HG03175 (cell line): ENCODE measurements around the gene SETDB2.

ENCODE experiments used
- ATAC-seq: cut with Tn5 transposase; IDR thresholded peaks from one replicate; pipeline ENCODE4 v1.9.1; 2021; ENCODE audit warnings: mild to moderate bottlenecking, moderate library complexity; ENCODE audit not compliant: unreplicated experiment

Gene SETDB2

DNA sequence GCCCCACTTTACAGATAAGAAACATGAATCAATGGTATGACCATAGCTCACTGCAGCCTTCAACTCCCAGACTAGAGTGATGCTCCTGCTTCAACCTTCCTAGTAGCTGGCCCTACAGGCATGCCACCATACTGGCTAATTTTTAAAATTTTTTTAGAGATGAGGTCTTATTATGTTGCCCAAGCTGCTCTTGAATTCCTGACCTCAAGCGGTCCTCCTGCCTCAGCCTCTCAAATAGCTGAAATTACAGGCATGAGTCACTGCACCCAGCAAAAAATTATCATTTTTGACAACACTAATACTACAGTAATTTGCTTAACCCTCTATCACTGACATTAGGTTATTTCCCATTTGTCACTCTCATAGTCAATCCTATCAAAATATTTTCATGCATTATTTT, 15.0 kb upstream of the SETDB2 start:
- no peak for ATAC-seq

DNA sequence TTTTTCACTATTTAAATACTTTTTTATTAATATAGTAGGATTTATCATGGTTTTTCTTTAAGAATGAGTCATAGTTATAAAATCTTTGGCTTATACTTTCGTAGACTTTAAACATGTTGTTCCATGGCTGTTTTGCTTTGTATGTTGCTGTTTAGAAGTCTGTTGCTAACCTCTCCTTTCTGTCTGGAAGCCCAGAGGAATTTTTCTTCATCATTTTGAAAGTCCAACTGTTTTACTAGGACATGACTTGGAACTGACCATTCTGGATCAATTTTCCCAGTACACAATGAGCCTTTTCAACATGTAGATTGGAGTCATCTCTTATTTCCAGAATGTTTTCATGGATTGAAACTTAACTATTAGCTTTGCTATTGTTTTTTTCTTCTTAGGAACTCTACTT, 8.1 kb upstream of the SETDB2 start:
- no peak for ATAC-seq

DNA sequence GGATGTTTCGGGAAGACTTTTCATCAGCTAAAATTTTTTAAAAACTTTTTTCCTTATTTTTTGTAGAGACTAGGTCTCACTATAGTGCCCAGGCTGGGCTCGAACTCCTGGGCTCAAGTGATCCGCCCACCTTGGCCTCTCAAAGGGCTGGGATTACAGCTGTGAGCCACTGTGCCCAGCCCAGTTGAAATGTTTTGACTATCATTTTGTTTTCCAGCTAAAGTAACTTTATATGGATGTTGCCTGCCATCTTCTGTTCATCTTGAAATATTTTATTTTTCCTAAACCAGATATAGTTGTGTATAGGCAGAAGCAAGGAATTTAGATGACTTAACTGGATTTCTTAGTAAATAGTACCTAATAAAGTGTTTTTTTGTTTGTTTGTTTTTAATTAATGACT, 7.2 kb upstream of the SETDB2 start:
- no peak for ATAC-seq

DNA sequence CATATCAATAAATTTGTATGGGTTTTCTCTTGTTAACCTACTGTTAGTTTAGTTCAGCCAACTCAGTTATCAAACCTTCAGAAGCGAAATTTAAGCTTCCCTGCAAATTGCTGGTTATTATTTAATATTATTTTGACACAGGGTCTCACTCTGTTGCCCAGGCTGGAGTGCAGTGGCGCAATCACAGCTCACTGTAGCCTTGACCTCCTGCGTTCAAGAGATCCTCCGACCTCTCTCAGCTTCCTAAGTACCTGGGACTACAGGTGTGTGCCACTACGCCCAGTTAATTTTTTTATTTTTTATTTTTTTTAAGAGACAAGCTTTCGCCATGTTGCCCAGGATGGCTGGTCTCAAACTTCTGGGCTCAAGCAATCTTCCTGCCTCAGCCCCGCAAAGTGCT, 6.4 kb upstream of the SETDB2 start:
- no peak for ATAC-seq

DNA sequence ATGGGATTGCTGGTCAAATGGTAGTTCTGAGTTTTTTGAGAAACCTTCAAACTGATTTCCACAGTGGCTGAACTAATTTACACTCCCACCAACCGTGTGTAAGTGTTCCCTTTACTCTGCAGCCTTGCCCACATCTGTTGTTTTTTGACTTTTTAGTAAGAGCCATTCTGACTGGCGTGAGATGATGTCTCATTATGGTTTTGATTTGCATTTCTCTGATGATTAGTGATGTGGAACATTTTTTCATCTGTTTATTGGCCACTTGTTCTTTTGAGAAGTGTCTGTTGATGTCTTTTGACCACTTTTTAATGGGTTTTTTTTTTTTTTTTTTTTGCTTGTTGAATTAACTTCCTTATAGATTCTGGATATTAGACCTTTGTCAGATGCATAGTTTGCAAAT, 4.5 kb upstream of the SETDB2 start:
- ATAC-seq, result no peak

DNA sequence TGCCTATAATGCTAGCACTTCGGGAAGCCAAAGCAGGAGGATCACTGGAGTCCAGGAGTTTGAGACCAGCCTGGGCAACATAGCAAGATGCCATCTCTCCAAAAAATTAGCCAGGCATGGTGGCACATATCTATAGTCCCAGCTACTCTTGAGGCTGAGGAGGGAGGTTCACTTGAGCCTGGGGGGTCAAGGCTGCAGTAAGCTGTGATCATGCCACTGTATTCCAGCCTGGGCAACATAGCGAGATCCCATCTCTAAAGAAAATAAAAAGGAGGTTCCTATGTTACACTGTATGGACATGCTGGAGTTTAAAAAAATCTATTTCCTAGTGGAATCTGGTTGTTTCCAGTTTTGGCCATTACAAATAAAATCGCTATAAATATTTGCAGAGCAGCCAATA, 2.8 kb upstream of the SETDB2 start:
- ATAC-seq, result no peak

DNA sequence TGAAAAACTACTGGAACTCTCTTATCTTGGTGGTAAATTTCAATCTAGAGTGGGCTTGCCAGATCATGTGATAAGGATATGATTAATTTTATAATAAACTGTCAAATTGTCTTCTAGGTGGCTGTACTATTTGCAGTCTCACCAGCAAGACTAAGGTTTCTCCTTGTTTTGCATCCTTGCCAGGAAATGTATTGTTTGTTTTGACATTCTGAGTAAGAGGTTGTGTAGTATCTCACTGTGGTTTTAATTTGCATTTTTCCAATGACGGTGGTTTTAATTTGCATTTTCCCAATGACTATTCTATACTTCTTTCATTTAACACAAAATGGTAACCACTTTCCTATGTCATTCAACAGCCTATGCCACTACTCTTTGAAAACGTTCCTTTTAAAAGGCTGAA, 2.2 kb upstream of the SETDB2 start:
- ATAC-seq, result no peak

DNA sequence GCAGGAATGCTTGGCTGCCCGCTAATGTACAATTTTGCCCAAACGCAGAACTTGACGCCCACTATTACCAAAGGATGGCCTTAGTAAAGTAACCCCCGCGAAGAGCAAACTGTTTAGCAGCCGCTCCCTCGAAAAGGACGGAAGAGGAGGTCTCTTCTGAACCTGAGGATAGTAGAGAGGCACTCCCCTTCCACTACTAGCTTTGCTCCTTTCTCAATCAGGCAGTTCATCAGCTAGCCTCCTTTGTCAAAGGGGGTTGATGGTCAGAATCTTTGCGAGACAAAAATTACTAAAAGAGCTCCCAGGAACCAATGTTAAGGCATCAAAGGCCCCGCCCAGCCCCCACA, 744 bp upstream of the SETDB2 start:
- no peak for ATAC-seq

DNA sequence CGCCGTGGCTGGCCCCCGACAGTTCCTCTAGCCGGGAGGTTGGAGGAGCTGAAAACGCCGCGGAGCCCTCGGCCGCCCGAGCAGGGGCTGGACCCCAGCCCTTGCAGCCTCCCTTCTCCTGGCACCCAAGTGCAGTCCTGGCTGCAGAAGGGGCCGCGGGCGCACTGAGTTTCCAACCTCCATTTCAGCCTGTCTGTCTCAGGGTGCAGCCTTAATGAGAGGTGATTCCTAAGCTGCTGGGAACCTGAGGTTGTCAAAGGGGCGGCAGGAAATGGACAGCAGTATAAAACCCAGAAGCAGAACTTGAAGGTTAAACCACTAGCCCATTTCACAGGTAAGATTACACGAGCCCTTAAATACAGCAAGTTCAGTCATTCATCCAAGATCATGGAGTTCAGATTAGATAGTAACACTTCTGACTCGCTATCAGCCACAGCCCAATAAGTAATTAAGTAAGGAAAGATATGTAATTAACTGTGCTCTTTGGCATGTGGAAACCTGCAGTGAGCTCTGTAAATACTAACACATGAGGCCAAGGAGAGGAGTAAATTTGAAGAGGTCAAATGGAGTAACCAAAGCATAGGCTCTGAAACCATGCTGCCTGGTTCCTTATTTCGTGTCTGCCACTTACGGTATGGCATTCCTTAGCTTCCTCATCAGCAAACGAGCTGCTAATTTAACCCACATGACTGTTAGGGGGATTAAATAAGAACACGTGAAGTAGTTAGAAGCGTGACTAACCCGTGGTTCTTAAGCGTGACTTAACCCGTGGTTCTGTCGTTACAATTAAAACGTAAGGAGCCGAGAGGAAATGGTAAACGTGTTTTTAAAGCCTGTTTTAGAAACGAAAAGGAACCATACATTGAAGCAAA, 686 bp downstream of the SETDB2 start:
- peak; percentile 11 for ATAC-seq

DNA sequence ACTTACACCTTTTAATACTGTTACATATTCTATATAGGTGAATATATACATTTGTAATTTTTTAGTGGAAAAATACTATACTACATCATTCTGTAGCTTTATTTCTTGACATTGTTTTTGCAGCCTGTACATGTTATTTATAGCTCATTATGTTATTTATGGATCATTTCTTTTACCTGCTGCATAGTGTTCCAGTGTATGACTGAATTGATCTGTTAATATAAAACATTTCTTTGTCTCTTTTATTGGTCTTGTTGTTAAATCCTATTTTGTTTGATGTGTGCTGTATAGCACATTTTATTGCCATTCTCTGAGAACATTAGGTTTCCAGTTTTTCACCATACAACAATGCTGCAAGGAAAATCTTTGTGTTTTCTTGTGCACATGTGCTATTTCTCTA, 2.4 kb downstream of the SETDB2 start:
- no peak for ATAC-seq

DNA sequence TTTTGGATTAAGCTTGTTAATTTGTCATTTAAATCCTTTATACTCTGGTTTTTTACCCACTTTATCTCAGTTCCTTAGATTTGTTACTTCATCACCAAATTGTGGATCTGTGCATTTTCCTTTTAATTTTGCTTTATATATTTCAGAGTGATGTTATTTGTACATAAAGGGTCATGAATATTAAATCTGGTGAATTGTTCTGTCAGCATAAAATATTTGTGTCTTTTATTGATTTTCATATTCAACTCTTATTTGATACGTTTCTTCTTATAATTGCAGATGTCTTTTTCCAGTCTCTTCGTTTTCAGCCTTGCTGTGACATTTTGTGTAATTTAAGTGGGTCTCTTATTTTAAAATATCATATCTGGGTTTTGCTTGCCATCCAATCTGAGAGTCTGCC, 4.7 kb downstream of the SETDB2 start:
- ATAC-seq, result no peak

DNA sequence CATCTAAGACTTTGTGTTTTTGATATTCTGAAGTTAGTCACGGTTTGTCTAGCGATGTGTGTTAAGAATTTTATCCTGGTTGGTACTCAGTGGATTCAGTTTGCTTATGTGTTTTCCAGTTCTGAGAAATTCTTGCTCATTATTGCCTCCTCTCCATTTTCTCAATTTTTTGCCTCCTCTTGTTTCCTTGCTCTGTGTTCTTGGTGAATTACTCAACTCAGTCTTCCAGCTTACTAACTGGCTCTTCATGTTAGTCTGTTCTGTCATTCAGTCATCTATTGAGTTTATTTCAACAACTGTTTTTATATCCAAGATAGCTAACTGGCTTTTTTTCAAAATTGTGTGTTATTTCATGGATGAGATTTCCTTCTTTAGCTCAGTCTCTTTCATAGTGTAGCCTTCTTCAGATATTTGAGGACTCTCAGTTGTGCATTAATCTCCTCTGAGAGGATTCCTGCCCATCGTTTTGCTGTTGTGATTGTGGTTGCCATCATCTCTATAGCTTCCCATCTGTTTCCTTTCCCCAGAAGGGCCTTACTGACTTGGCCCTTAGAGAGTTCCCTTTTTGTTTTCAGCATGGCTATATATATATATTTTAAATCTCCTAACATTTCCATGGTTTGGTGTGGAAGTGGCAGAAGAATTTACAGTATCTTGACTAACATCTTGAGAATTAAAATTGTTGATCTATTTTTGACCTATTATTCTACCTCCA, 6.2 kb downstream of the SETDB2 start:
- ATAC-seq, result no peak

DNA sequence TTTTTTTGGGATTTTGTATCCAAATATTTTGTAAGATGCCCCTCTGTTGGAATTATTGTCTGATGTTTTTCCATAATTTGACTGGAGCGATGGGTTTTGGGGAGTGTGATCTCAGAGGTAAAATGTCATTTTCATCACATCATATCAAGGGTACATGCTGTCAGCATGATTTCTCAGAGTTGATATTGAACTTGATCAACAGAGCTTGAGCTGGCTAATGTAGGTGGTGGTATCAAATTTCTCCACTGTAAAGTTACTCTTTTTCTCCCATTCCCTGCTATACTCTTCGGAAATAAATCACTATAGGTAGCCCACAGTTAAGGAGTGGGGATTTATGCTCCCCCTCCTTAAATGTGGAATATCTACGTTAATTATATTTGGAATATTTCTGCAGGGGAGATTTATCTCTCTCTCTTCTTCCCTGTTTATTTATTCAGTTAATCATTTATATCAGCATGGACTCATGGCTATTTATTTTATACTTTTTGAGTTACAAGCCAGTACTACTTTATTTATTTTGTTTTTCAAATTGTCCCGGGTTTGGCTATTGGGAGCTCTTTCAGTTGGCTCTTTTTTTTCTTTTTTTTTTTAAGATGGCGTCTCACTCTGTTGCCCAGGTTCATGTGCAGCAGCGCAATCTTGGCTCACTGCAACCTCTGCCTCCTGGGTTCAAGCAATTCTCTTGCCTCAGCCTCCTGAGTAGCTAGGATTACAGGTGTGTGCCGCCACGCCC, 8.8 kb downstream of the SETDB2 start:
- no peak for ATAC-seq

DNA sequence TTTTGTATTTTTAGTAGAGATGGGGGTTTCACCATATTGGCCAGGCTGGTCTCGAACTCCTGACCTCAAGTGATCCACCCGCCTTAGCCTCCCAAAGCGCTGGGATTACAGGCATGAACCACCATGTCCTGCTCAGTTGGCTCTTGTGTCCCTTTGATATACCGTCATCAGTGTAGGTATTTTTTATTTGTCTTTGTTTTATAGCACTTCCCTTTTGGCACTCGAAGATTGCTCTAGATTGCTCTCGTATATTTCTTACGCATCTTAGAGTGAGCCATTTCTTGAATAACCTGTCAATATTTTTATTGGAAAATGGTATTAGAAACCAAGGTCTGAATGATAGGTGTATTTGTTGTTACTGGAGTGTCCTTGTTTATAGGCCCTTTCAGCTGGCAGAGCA, 9.4 kb downstream of the SETDB2 start:
- ATAC-seq, result no peak

DNA sequence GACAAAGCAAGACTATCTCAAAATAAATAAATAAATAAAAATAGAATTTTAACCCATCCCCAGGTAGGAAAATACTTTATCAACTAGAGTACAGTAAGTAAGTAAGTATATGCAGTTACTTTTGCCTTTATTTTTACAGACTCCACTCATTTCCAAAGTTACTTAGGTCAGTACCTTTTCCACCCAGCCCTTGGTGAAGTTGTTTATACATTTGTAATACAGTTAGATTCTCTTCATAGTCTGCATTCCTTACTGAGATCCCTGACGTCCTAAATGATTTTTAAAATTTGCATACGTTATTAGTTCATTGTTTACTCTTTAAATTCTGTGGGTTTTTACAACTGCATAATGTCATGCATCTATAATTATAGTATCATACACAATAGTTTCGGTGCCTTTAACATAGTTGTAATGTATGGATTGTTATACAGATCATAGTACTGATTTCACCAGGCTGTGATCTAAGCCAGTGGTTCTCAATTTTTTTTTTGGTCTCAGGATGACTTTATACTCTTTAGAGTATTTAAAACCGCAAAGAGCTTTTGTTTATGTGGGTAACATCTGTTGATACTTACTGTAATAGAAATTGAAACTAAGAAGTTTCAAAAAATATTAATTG, 10.4 kb downstream of the SETDB2 start:
- ATAC-seq, result peak; percentile 97

DNA sequence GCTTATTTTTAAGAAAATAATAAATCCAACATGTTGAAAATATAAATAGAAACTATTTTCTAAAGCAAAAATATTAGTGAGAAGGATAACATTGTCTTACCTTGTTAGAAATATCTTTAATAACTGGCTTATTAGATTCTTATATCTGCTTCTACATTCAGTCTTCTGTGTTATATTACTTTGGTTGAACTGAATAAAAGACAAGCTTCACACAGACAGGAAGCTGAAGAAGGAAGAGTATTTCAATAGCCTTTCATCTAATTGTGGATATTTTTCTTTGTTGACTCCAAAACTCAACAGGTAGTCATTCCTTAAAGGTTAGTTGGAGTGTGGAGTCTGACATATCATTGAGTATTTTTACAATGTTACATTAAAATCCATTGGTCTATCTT, 10.9 kb downstream of the SETDB2 start:
- ATAC-seq, result peak; percentile 38

DNA sequence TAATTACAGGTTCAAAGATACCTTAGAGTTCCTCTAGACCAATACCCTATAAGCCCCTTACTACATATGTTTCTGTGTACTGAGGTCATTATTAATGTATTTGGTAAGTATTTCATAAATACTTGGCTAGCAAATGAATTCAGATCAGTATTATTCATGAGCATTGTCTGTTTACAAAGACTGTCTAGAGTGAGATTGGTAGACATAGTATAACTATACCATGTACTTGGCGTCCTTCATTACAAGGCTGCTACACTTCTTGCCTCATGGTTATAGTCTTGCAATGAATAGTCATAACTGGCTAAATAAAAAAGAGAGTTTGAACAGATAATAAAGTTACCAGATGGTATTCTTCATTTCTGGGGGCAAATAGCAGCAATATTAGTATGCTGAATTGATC, 12.1 kb downstream of the SETDB2 start:
- ATAC-seq, result no peak

DNA sequence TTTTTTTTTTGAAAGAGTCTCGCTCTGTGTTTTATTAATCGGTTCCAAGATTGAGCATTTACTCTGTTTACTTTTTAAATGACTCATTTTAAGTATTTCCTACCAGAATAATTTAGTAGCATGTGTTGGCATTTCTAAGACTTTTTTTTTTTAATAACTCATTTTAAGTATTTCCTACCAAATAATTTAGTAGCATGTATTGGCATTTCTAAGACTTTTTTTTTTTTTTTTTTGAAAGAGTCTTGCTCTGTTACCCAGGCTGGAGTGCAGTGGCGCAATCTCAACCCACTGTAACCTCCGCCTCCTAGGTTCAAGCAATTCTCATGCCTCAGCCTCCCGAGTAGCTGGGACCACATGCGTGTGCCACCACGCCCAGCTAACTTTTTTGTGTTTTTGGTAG, 13.1 kb downstream of the SETDB2 start:
- ATAC-seq, result no peak

DNA sequence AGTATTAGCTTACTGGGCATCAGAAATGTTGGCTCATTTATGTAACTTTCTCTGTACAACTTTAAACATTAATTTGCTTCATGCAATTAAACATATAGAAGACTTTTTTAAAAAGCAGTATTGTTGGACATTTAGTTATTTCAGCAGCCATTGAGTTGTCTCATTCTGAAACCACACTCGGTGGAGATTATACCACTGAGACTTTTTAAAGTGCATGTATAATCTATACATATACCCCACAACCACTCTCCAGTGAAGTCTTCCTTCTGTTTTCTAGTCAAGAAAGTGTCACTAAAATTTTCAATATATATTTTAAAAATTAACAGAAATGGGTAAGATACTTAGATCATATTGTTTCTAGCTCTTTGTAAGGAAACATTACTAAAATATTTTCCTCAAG, 15.5 kb downstream of the SETDB2 start:
- no peak for ATAC-seq

DNA sequence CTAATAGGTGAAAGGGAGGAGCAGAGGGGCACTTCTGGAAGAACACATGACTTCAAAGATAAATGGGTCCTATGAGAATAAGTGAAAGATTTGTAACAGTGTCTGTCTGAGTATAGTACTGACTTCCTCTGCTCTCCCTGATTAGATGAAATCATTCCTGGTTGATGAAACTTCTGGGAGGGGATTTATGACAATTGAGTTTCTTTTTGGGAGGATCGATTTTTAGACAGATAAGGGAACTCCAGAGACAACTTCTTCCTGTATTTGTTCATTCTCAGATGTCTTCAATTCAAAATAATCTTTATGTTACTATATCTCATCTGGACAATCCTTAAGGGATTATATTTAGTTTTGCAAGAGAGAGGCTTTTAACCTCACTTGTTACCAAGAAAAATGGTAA, 20.0 kb downstream of the SETDB2 start:
- ATAC-seq, result no peak

DNA sequence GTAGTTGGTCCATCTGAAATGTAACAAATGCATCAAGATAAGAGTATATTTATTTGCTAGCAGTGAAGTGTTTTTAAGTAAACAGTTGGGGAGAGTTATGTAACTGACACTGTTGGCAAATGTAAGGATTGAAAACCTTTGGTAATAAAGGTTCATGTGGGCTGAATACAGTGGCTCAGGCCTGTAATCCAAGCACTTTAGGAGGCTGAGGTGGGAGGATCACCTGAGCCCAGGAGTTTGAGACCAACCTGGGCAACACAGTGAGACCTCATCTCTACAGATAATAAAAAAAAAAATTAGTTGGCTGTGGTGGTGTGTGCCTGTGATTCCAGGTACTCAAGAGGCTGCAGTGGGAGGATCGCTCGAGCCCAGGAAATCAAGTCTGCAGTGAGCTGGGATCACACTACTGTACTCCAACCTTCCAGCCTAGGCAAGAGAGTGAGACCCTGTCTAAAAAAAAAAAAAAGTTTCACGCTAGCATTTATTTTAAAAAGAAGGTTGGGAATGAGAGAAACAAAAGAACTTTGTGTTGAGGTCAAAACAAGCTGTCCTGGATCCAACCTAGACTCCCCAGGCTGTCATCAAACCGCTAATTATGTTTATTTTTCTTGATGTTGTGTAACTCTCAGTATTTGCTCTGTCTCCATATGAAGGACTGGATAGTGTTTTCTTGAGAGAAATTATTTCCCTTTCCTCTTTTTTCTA, 20.7 kb downstream of the SETDB2 start:
- no peak for ATAC-seq
